ENCODE measurements around the gene LRRC8B.
"Not testable (repeated sequence)": the region's sequence is repeated elsewhere in the genome, so short reads cannot be mapped to it uniquely, and the experiment has no call there.

Gene LRRC8B

DNA sequence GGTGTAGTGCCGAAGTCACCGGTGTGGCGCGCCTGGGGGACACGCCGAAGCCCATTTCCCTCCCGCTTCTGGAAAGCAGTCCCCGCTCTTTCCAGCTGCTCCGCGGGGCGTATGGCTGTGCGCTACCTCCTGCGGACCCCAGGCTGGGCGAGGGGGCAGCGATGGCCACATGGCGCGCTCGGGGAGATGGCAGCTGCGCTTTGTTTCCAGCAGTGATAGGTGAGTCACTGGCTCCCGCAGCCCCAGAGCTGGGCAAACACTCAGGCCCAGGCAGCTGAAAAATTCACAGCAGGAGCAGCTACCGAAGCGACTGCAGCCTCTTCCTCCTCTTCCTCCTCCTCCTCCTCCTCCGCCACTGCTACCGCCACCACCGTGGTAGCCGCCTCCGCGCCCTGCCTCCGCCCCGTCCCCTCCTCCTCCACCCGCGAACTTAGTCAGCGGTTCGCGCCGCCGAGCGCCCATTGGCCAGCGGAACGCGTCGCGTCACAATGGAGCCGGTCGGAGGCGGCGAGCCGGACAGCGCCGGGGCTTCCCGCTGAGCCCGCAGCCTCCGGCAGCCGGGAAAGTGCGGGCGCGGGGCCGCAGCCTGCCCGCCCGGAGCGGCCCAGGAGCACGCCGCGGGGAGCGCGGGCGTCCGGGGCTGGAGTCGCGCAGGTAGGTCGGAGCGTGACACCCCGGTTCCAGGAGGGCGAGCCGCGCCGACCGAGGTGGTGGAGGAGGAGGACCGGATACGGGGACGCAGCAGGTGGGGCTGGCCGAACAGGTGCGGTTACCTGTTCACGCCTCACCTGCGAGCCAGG is at the start of gene LRRC8B:
TSS of gene LRRC8B (plus strand) at position 461 of the 800 bp plus-strand sequence. CDS start 57,822 bp downstream, outside the sequence.
- DNase-seq (ENCODE audit: low spot score) = peak; percentile 87

DNA sequence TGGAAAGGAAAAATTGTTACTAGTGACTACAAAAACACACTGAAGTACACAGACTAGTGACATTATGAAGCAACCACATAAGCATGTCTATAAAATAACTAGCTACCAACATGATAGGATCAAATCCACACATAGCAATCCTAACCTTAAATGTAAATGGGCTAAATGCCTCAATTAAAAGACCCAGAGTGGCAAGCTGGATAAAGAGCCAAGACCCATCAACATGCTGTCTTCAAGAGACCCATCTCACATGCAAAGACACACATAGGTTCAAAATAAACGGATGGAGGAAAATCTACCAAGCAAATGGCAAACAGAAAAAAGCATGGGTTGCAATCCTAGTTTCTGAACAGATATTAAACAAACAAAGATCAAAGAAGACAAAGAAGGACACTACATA is 49.4 kb upstream of the LRRC8B start:
- DNase-seq (ENCODE audit: low spot score) = no peak

DNA sequence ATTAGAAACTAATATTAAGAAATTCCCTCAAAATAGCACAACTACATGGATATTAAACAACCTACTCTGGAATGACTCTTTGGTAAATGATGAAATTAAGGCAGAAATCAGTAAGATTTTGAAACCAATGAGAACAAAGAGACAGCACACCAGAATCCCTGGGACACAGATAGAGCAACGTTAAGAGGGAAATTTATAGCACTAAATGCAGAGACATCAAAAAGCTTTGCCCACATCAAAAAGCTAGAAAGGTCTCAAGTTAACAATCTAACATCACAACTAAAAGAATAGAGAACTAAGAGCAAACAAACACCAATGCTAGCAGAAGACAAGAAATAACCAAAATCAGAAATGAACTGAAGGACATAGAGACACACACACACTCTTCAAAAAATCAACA is 48.6 kb upstream of the LRRC8B start:
- DNase-seq (ENCODE audit: low spot score) = no peak

- peak; percentile 77 for DNase-seq (ENCODE audit: low spot score)
Measured at GRCh38 chr1:89483010-89483756, 41.4 kb upstream of the LRRC8B start.

- no peak for DNase-seq (ENCODE audit: low spot score)
Measured at GRCh38 chr1:89483757-89484077, 40.9 kb upstream of the LRRC8B start.

DNA sequence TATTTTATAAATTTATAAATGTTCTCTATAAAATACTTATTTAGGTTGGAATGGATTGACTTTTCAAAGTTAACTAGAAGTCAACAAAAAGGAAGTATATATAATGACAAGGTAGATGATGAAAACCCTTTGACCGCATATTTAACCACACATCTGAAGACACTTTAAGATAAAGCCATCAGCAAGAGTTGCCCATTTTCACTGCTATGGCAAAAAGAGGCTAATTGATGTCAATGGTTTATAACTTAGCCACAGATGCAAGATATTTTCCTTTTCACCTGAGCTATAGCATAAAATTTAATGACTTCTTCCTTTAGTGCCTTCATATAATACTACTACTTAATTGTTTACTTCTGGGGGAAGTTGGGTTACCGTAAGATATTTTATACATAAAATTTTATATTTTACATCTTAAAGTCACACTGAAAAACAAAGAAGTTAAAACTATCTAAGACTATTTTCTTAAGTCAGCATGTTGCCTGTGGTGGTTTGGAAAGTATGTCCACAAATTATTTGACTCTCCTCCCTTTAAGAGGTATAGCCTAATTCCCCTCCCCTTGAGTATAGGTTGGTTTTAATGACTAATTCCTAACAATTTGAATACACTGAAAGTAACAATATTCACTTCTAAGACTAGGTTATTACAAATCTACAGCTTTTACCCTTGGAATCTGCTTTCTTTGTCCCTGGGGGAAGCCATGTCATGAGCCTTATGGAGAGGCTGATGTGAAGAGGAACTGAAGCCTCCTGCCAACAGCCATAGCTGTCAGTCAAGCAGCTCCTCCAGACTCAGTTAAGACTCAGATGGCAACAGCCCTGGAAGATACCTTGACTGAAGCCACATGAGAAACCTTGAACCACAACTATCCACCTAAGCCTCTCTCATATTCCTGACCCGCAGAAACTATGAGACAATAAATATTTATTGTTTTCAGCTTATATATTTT is 40.3 kb upstream of the LRRC8B start:
- no peak for DNase-seq (ENCODE audit: low spot score)

DNA sequence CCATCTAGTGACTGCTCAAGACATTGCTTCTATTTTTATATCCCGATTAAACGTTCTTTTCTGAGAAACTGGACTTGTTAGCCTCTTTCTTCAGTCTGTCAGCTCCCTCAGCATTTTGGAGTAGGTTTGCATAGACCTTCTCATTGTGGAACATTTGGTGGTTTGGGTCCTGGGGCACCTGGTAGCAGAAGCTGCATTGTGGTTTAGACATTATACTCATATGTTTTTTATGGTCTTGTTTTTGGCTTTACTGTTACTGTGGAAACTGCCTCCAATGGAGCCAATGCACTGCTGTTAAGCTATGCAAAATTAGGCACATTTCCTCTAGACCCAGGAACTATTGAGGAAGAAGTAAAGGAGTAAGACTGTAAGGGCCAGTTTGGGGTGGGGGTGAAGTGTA is 36.7 kb upstream of the LRRC8B start:
- no peak for DNase-seq (ENCODE audit: low spot score)

DNA sequence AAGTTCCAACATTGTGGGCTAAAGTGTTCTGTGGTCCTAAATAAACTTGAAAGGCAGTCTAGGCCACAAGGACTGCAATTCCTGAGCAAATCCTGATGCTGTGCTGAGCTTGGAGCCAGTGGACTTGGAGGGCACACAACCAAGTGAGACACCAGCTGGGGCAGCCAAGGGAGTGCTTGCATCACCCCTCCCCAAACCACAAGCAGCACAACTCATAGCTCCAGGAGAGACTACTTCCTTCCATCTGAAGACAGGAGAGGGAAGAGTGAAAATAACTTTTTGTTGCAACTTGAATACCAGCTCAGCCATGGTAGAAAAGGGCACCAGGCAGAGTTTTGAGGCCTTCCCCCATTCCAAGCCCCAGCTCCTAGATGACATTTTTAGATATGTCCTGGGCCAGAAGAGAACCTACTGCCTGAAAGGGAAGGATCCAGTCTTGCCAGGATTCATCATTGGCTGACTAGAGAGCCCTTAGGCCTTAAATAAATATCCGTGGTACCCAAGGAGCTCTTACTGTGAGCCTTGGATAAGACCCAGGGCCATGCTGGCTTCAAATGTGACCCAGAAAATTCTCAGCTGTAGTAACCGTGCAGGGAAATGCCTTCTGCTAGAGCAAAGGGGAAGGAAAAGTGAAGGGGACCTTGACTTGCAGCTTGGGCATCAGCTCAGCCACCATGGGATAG is 35.4 kb upstream of the LRRC8B start:
- DNase-seq (ENCODE audit: low spot score) = no peak

GRCh38 chr1:89490389-89490788 is 34.2 kb upstream of the LRRC8B start:
- no peak for DNase-seq (ENCODE audit: low spot score)

GRCh38 chr1:89499320-89499719 is 25.3 kb upstream of the LRRC8B start:
- DNase-seq (ENCODE audit: low spot score) = no peak

DNA sequence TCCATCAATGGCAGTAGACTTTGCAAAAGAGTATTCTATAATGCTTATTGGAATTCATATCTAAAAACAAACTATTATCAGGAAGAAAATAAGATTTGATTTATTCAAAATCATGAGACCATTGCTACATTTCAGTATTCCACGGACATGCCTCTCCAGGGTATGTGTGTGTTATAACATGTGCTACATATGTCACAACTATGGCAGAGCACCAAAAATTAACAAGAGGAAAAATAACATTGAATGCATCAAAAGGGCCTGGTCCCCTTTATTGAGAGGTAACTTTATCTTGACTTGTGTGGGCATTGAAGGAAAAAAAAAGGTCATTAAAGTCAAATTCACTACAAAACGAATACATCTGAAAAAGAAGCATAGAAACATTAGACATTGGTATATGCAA is 22.6 kb upstream of the LRRC8B start:
- no peak for DNase-seq (ENCODE audit: low spot score)

DNA sequence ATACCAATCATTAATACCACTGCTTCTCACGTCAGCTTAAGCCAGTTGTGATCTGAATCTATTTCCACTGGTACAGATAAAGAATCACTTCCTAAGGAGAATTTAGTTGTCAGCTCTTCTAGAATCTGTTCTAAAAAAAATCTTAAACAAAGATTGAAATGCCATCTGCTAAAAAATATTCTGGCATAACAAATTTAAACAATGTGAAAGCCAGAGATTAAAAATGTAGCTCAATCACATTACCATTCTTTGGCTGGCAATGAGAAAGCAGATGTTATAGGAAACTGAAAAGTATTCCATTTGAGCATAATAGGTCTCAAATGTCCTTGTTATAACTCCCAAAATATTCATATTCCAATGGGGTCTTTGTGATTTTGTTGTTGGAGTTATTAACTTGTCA is 21.7 kb upstream of the LRRC8B start:
- DNase-seq (ENCODE audit: low spot score) = no peak

- no peak for DNase-seq (ENCODE audit: low spot score)
Measured at GRCh38 chr1:89503690-89504089, 20.9 kb upstream of the LRRC8B start.

GRCh38 chr1:89510061-89510460 is 14.6 kb upstream of the LRRC8B start:
- DNase-seq (ENCODE audit: low spot score) = not testable (repeated sequence)

GRCh38 chr1:89512996-89513720 is 11.5 kb upstream of the LRRC8B start:
- no peak for DNase-seq (ENCODE audit: low spot score)

GRCh38 chr1:89516055-89516454 is 8.6 kb upstream of the LRRC8B start:
- no peak for DNase-seq (ENCODE audit: low spot score)

DNA sequence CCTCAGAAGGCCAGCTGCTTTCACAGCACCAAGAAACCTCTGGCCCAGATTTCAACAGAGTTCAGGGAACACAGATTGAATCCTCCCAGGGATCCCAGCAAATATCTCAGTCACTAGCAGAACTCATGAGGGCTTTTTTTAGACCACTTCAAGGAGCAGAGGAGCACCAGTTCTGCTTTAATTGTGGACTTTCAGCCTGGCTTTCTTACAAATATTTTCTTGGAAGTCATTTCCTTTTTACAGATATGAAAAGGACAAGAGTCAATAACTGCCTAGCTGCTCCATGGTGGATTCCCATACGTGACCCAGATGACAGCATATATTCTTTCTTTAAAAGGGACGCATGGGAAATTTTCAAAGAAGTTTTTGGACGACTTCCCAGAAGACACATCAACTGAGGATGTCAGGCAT is 6.4 kb upstream of the LRRC8B start:
- DNase-seq (ENCODE audit: low spot score) = no peak

- DNase-seq (ENCODE audit: low spot score) = peak; percentile 63
Measured at GRCh38 chr1:89519779-89520358, 4.8 kb upstream of the LRRC8B start.

DNA sequence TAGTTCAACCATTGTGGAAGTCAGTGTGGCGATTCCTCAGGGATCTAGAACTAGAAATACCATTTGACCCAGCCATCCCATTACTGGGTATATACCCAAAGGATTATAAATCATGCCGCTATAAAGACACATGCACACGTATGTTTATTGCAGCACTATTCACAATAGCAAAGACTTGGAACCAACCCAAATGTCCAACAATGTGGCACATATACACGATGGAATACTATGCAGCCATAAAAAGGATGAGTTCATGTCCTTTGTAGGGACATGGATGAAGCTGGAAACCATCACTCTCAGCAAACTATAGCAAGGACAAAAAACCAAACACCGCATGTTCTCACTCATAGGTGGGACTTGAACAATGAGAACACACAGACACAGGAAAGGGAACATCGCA is 2.7 kb upstream of the LRRC8B start:
- not testable (repeated sequence) for DNase-seq (ENCODE audit: low spot score)

- peak; percentile 52 for DNase-seq (ENCODE audit: low spot score)
Measured at GRCh38 chr1:89523572-89524368, 859 bp upstream of the LRRC8B start.
